Loucy (cell line): ENCODE measurements around the gene AVPR2.

Experiments used
- EZH2phosphoT487 ChIP-seq: fragments of 200-600 bp; IDR thresholded peaks from 2 replicates; pipeline ENCODE4 v1.6.1; 2018; ENCODE audit warnings: antibody characterized with exemption, mild to moderate bottlenecking, moderate library complexity, borderline replicate concordance
- TF ChIP-seq, protein P1 (sequence below): fragments of 200-600 bp; sonication (generic); conservative IDR thresholded peaks from 2 replicates; pipeline ENCODE4 v1.5.1; 2014; ENCODE audit warnings: mild to moderate bottlenecking, antibody characterized with exemption, low read length

DNA sequence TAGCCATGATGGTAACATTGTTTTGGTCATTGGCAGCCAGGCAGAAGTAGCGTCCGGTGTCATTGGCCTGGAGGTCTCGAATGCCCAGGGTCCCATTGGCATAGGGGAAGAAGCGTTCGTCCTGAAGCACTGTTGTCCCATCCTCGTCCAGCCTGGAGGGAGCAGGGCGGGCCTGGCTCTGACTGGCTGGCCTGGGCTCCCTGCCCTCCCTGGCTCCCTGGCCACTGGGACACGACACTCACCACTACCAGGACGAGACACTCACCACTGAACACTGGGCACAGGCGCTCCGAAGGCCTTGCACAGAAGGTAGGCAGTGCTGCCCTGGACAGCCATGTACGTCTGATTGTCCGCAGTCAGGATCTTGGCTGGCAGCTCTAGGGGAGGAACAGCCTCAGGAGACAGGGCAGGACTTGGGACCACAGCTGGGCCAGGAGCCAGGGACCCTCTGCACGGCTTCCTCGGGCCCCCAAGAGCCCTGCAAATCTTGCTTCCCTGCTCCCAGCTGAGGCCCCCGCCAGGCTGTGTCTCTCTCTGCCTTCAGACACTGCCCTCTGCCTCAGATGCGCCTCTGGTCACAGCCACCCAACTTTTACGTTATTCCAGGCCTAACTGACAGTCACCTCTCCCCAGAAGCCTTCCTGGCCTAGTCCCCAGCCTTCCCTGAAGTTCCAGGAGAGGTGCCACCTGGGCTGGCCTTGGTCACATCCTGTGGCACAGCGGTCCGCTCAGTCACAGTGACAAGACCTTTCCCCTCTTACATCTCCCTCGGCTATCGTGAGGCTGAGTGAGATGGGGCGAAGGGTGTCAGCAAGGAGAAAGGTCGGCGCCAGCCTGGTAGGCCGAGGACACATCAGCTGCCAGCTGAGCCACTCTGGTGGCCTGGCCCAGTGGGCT is 35.6 kb upstream of the AVPR2 start:
- TF ChIP-seq, protein P1, sequence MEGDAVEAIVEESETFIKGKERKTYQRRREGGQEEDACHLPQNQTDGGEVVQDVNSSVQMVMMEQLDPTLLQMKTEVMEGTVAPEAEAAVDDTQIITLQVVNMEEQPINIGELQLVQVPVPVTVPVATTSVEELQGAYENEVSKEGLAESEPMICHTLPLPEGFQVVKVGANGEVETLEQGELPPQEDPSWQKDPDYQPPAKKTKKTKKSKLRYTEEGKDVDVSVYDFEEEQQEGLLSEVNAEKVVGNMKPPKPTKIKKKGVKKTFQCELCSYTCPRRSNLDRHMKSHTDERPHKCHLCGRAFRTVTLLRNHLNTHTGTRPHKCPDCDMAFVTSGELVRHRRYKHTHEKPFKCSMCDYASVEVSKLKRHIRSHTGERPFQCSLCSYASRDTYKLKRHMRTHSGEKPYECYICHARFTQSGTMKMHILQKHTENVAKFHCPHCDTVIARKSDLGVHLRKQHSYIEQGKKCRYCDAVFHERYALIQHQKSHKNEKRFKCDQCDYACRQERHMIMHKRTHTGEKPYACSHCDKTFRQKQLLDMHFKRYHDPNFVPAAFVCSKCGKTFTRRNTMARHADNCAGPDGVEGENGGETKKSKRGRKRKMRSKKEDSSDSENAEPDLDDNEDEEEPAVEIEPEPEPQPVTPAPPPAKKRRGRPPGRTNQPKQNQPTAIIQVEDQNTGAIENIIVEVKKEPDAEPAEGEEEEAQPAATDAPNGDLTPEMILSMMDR: no peak
- no peak for TF ChIP-seq EZH2phosphoT487
